Naive B cell (primary cell): ENCODE data around the gene SMG7. TPM values are rescaled to one million over a fixed set of nuclear protein-coding genes. Genes with fewer than 3 reads are reported as not detected.
"Not testable (repeated sequence)": the region's sequence is repeated elsewhere in the genome, so short reads cannot be mapped to it uniquely, and the experiment has no call there.

ENCODE experiments used
- ATAC-seq, 2 donors: fragments of 150-1000 bp; cut with Tn5 transposase; 2 replicates each; pipeline ENCODE4 v1.10.0; 2021; ENCODE audit warnings: low read depth in 2 of 2, mild to moderate bottlenecking in 2 of 2, moderate library complexity in 2 of 2
- DNase-seq: peaks from one replicate; pipeline ENCODE4 v3.0.0; 2022
- H3K27ac Mint-ChIP-seq, 6 donors: one replicate each; pipeline ENCODE4 v1.8.0; 2020 to 2022; ENCODE audit warnings: mild to moderate bottlenecking in 6 of 6, mixed read lengths in 6 of 6, moderate library complexity in 5 of 6, inconsistent platforms in 2 of 6
- H3K27me3 Mint-ChIP-seq, 3 donors: one replicate each; pipeline ENCODE4 v1.8.0; 2021 to 2022; ENCODE audit warnings: mixed read lengths in 3 of 3, mild to moderate bottlenecking in 1 of 3
- H3K36me3 Mint-ChIP-seq, 2 donors: one replicate each; pipeline ENCODE4 v1.8.0; 2020 to 2022; ENCODE audit warnings: mixed read lengths in 2 of 2, inconsistent platforms in 1 of 2, mild to moderate bottlenecking in 1 of 2
- H3K4me1 Mint-ChIP-seq, 3 donors: one replicate each; pipeline ENCODE4 v1.8.0; 2020 to 2022; ENCODE audit warnings: mixed read lengths in 3 of 3, inconsistent platforms in 1 of 3, mild to moderate bottlenecking in 1 of 3, moderate library complexity in 1 of 3
- H3K4me3 Mint-ChIP-seq, 8 donors: one replicate each; pipeline ENCODE4 v1.8.0; 2020 to 2022; ENCODE audit warnings: mild to moderate bottlenecking in 8 of 8, mixed read lengths in 8 of 8, moderate library complexity in 8 of 8, inconsistent platforms in 2 of 8
- H3K9me3 Mint-ChIP-seq, 7 donors: one replicate each; pipeline ENCODE4 v1.8.0; 2020 to 2022; ENCODE audit warnings: mixed read lengths in 7 of 7, mild to moderate bottlenecking in 5 of 7, inconsistent platforms in 2 of 7, moderate library complexity in 1 of 7
- polyA plus RNA-seq, 6 donors: library from polyadenylated mRNA; unstranded; fragments of 300-500 nt; fragmentation: Illumina TruSeq; gene quantifications; one replicate each; pipeline ENCODE4 v1.2.3, GENCODE V29; 2021; ENCODE audit warnings: low read depth in 6 of 6

SMG7 gene
- polyA plus RNA-seq = 10 to 100 TPM in 5 of 6 donors, 1 to 10 TPM in 1; 4.1 to 55.6 (median 31.4) TPM

GRCh38 chr1:183472488-183473216 lies at the start of gene SMG7:
SMG7 (plus strand) TSS chr1:183472499; CDS start chr1:183472621, 122 bp downstream.
- peaks cover 16 to 19% (median 17%) of the 10 kb centered on the region in 3 donors for H3K4me1 Mint-ChIP-seq
- H3K27ac Mint-ChIP-seq = peak within 1 kb of the TSS in 5 of 6 donors; percentile 97 to 100 (median 100)
- no peaks in the 10 kb centered on the region for H3K9me3 Mint-ChIP-seq
- no peaks in the 10 kb centered on the region for H3K36me3 Mint-ChIP-seq
- DNase-seq (peak; percentile 58), ATAC-seq (peak; percentile 8 to 9)
- H3K4me3 Mint-ChIP-seq = peak within 1 kb of the TSS in 7 of 8 donors; percentile 92 to 100 (median 99)
- no peaks in the 10 kb centered on the region for H3K27me3 Mint-ChIP-seq

- H3K9me3 Mint-ChIP-seq = peaks cover 0 to 3% (median 0%) of the 10 kb centered on the region in 7 donors
- H3K27me3 Mint-ChIP-seq = peaks cover 46 to 64% (median 50%) of the 10 kb centered on the region in 3 donors
- DNase-seq (no peak), ATAC-seq (no peak)
- no peak overlapping the region for H3K27ac Mint-ChIP-seq
- no peak overlapping the region for H3K4me3 Mint-ChIP-seq
- H3K36me3 Mint-ChIP-seq = peaks cover 0 to 4% of the 10 kb centered on the region in 2 donors
- peaks cover 3% of the 10 kb centered on the region in 3 donors for H3K4me1 Mint-ChIP-seq
Measured at GRCh38 chr1:183423541-183423940, 48.8 kb upstream of the SMG7 start.

GRCh38 chr1:183424691-183425090 lies 47.6 kb upstream of the SMG7 start:
- no peak overlapping the region for H3K4me3 Mint-ChIP-seq
- no peak overlapping the region for H3K27ac Mint-ChIP-seq
- ATAC-seq = no peak
- H3K36me3 Mint-ChIP-seq = peaks cover 0 to 3% of the 10 kb centered on the region in 2 donors
- no peaks in the 10 kb centered on the region for H3K4me1 Mint-ChIP-seq
- H3K27me3 Mint-ChIP-seq = peaks cover 48 to 62% (median 48%) of the 10 kb centered on the region in 3 donors
- H3K9me3 Mint-ChIP-seq = peaks cover 0 to 8% (median 0%) of the 10 kb centered on the region in 7 donors
- no peak for DNase-seq

GRCh38 chr1:183427591-183427990 lies 44.7 kb upstream of the SMG7 start:
- H3K4me1 Mint-ChIP-seq, H3K36me3 Mint-ChIP-seq, ATAC-seq, H3K4me3 Mint-ChIP-seq, H3K27ac Mint-ChIP-seq, DNase-seq: not testable (repeated sequence)
- H3K27me3 Mint-ChIP-seq = peaks cover 38 to 65% (median 56%) of the 10 kb centered on the region in 3 donors
- H3K9me3 Mint-ChIP-seq = peaks cover 0 to 12% (median 0%) of the 10 kb centered on the region in 7 donors

GRCh38 chr1:183431840-183432547 lies 40.3 kb upstream of the SMG7 start:
- Mint-ChIP-seq H3K9me3 (peaks cover 0 to 12% (median 0%) of the 10 kb centered on the region in 7 donors), H3K27me3 (peaks cover 39 to 64% (median 53%) of the 10 kb centered on the region in 3 donors), H3K4me1 (no peaks in the 10 kb centered on the region), H3K4me3 (no peak overlapping the region), H3K27ac (no peak overlapping the region), H3K36me3 (peaks cover 0 to 7% of the 10 kb centered on the region in 2 donors)
- DNase-seq (no peak), ATAC-seq (no peak)

GRCh38 chr1:183432548-183432875 lies 39.8 kb upstream of the SMG7 start:
- Mint-ChIP-seq H3K27ac (no peak overlapping the region), H3K4me3 (no peak overlapping the region), H3K9me3 (peaks cover 0 to 12% (median 0%) of the 10 kb centered on the region in 7 donors), H3K27me3 (peaks cover 39 to 64% (median 53%) of the 10 kb centered on the region in 3 donors), H3K4me1 (no peaks in the 10 kb centered on the region), H3K36me3 (peaks cover 0 to 7% of the 10 kb centered on the region in 2 donors)
- no peak for DNase-seq
- ATAC-seq = no peak

GRCh38 chr1:183433703-183434102 lies 38.6 kb upstream of the SMG7 start:
- H3K4me3 Mint-ChIP-seq = no peak overlapping the region
- H3K27ac Mint-ChIP-seq = no peak overlapping the region
- H3K4me1 Mint-ChIP-seq = no peaks in the 10 kb centered on the region
- H3K27me3 Mint-ChIP-seq = peaks cover 46 to 68% (median 51%) of the 10 kb centered on the region in 3 donors
- DNase-seq = no peak
- peaks cover 0 to 12% (median 0%) of the 10 kb centered on the region in 7 donors for H3K9me3 Mint-ChIP-seq
- no peak for ATAC-seq
- peaks cover 0 to 7% of the 10 kb centered on the region in 2 donors for H3K36me3 Mint-ChIP-seq

GRCh38 chr1:183435497-183435896 lies 36.8 kb upstream of the SMG7 start:
- Mint-ChIP-seq H3K4me1 (no peaks in the 10 kb centered on the region), H3K4me3 (no peak overlapping the region), H3K9me3 (peaks cover 0 to 2% (median 0%) of the 10 kb centered on the region in 7 donors), H3K27me3 (peaks cover 37 to 51% (median 40%) of the 10 kb centered on the region in 3 donors), H3K36me3 (peaks cover 0 to 7% of the 10 kb centered on the region in 2 donors), H3K27ac (no peak overlapping the region)
- DNase-seq (no peak), ATAC-seq (no peak)

GRCh38 chr1:183438060-183438459 lies 34.2 kb upstream of the SMG7 start:
- Mint-ChIP-seq H3K36me3 (no peaks in the 10 kb centered on the region), H3K4me1 (no peaks in the 10 kb centered on the region), H3K9me3 (peaks cover 0 to 2% (median 0%) of the 10 kb centered on the region in 7 donors), H3K4me3 (no peak overlapping the region), H3K27ac (no peak overlapping the region), H3K27me3 (peaks cover 25 to 30% (median 26%) of the 10 kb centered on the region in 3 donors)
- no peak for DNase-seq
- ATAC-seq = no peak

GRCh38 chr1:183443011-183443410 lies 29.3 kb upstream of the SMG7 start:
- DNase-seq = no peak
- H3K4me1 Mint-ChIP-seq = no peaks in the 10 kb centered on the region
- H3K4me3 Mint-ChIP-seq = no peak overlapping the region
- H3K27me3 Mint-ChIP-seq = peaks cover 3 to 10% (median 8%) of the 10 kb centered on the region in 3 donors
- no peak overlapping the region for H3K27ac Mint-ChIP-seq
- no peak for ATAC-seq
- H3K36me3 Mint-ChIP-seq = no peaks in the 10 kb centered on the region
- no peaks in the 10 kb centered on the region for H3K9me3 Mint-ChIP-seq

GRCh38 chr1:183443466-183443865 lies 28.8 kb upstream of the SMG7 start:
- H3K4me1 Mint-ChIP-seq = no peaks in the 10 kb centered on the region
- no peak overlapping the region for H3K27ac Mint-ChIP-seq
- ATAC-seq = no peak
- no peak overlapping the region for H3K4me3 Mint-ChIP-seq
- no peaks in the 10 kb centered on the region for H3K9me3 Mint-ChIP-seq
- peaks cover 0 to 10% (median 6%) of the 10 kb centered on the region in 3 donors for H3K27me3 Mint-ChIP-seq
- no peak for DNase-seq
- H3K36me3 Mint-ChIP-seq = no peaks in the 10 kb centered on the region

GRCh38 chr1:183444243-183444642 lies 28.1 kb upstream of the SMG7 start:
- Mint-ChIP-seq H3K9me3 (no peaks in the 10 kb centered on the region), H3K27ac (peak overlapping the region in 1 of 6 donors; percentile 89), H3K4me1 (no peaks in the 10 kb centered on the region), H3K27me3 (peaks cover 0 to 10% (median 6%) of the 10 kb centered on the region in 3 donors), H3K36me3 (no peaks in the 10 kb centered on the region), H3K4me3 (no peak overlapping the region)
- ATAC-seq = no peak
- no peak for DNase-seq

- H3K27me3 Mint-ChIP-seq = peaks cover 0 to 1% (median 0%) of the 10 kb centered on the region in 3 donors
- no peaks in the 10 kb centered on the region for H3K9me3 Mint-ChIP-seq
- ATAC-seq (no peak), DNase-seq (no peak)
- no peak overlapping the region for H3K27ac Mint-ChIP-seq
- H3K36me3 Mint-ChIP-seq = no peaks in the 10 kb centered on the region
- no peak overlapping the region for H3K4me3 Mint-ChIP-seq
- H3K4me1 Mint-ChIP-seq = no peaks in the 10 kb centered on the region
Measured at GRCh38 chr1:183449223-183449770, 23.0 kb upstream of the SMG7 start.
